ENCODE results near the gene TTC19. TPM values are rescaled to one million over a fixed set of nuclear protein-coding genes. Genes with fewer than 3 reads are reported as not detected.

TTC19 gene
- total RNA-seq, 1 donor from 2014 or later: 22.9 TPM

- H3K27me3 Mint-ChIP-seq (ENCODE audit: low read depth): no peaks in the 10 kb centered on the region
- peaks cover 46% of the 10 kb centered on the region for H3K36me3 Mint-ChIP-seq (ENCODE audit: low read depth)
- H3K4me3 Mint-ChIP-seq (ENCODE audit: unreplicated experiment): no peak overlapping the region
- H3K9me3 Mint-ChIP-seq (ENCODE audit: low read depth): no peaks in the 10 kb centered on the region
- no peak for DNase-seq (ENCODE audit: low spot score)
- peak overlapping the region; percentile 94 for H3K27ac Mint-ChIP-seq (ENCODE audit: unreplicated experiment)
- TF ChIP-seq CTCF (IDR thresholded peaks at IDR 0.05): peak; percentile 25
- H3K4me1 Mint-ChIP-seq (ENCODE audit: low read depth): peaks cover 32% of the 10 kb centered on the region
Measured at GRCh38 chr17:16027708-16028584, 28.3 kb downstream of the TTC19 start.

GRCh38 chr17:16033729-16034349 lies 34.2 kb downstream of the TTC19 start:
- no peak overlapping the region for H3K27ac Mint-ChIP-seq (ENCODE audit: unreplicated experiment)
- no peak for TF ChIP-seq CTCF (IDR thresholded peaks at IDR 0.05)
- DNase-seq (ENCODE audit: low spot score): no peak
- H3K27me3 Mint-ChIP-seq (ENCODE audit: low read depth): no peaks in the 10 kb centered on the region
- H3K4me3 Mint-ChIP-seq (ENCODE audit: unreplicated experiment): no peak overlapping the region
- peaks cover 46% of the 10 kb centered on the region for H3K36me3 Mint-ChIP-seq (ENCODE audit: low read depth)
- peaks cover 7% of the 10 kb centered on the region for H3K9me3 Mint-ChIP-seq (ENCODE audit: low read depth)
- peaks cover 17% of the 10 kb centered on the region for H3K4me1 Mint-ChIP-seq (ENCODE audit: low read depth)

- DNase-seq (ENCODE audit: low spot score): no peak
- peaks cover 50% of the 10 kb centered on the region for H3K36me3 Mint-ChIP-seq (ENCODE audit: low read depth)
- TF ChIP-seq CTCF (IDR thresholded peaks at IDR 0.05): no peak
- no peak overlapping the region for H3K4me3 Mint-ChIP-seq (ENCODE audit: unreplicated experiment)
- H3K27ac Mint-ChIP-seq (ENCODE audit: unreplicated experiment): no peak overlapping the region
- H3K4me1 Mint-ChIP-seq (ENCODE audit: low read depth): peaks cover 10% of the 10 kb centered on the region
- H3K27me3 Mint-ChIP-seq (ENCODE audit: low read depth): no peaks in the 10 kb centered on the region
- peaks cover 7% of the 10 kb centered on the region for H3K9me3 Mint-ChIP-seq (ENCODE audit: low read depth)
Measured at GRCh38 chr17:16036261-16036660, 36.6 kb downstream of the TTC19 start.

GRCh38 chr17:16037636-16038035 lies 38.0 kb downstream of the TTC19 start:
- H3K27ac Mint-ChIP-seq (ENCODE audit: unreplicated experiment): peak overlapping the region; percentile 38
- no peak for TF ChIP-seq CTCF (IDR thresholded peaks at IDR 0.05)
- peaks cover 50% of the 10 kb centered on the region for H3K36me3 Mint-ChIP-seq (ENCODE audit: low read depth)
- peaks cover 10% of the 10 kb centered on the region for H3K4me1 Mint-ChIP-seq (ENCODE audit: low read depth)
- H3K4me3 Mint-ChIP-seq (ENCODE audit: unreplicated experiment): no peak overlapping the region
- no peaks in the 10 kb centered on the region for H3K27me3 Mint-ChIP-seq (ENCODE audit: low read depth)
- DNase-seq (ENCODE audit: low spot score): no peak
- peaks cover 7% of the 10 kb centered on the region for H3K9me3 Mint-ChIP-seq (ENCODE audit: low read depth)

GRCh38 chr17:16040710-16041251 lies 41.2 kb downstream of the TTC19 start:
- Mint-ChIP-seq H3K4me1 (ENCODE audit: low read depth) (peaks cover 10% of the 10 kb centered on the region), H3K9me3 (ENCODE audit: low read depth) (peaks cover 6% of the 10 kb centered on the region), H3K36me3 (ENCODE audit: low read depth) (peaks cover 46% of the 10 kb centered on the region), H3K27ac (ENCODE audit: unreplicated experiment) (no peak overlapping the region), H3K27me3 (ENCODE audit: low read depth) (no peaks in the 10 kb centered on the region), H3K4me3 (ENCODE audit: unreplicated experiment) (no peak overlapping the region)
- DNase-seq (ENCODE audit: low spot score): no peak
- no peak for TF ChIP-seq CTCF (IDR thresholded peaks at IDR 0.05)
